HG03469 (cell line): ENCODE results near the gene SLC25A38.

ENCODE experiments used
- ATAC-seq: cut with Tn5 transposase; IDR thresholded peaks from one replicate; pipeline ENCODE4 v1.9.1; 2021; ENCODE audit warnings: mild to moderate bottlenecking, moderate library complexity, moderate number of reproducible peaks; ENCODE audit not compliant: unreplicated experiment

SLC25A38 gene

GRCh38 chr3:39428745-39429201 lies 45.6 kb downstream of the SLC25A38 start:
- no peak for ATAC-seq

- ATAC-seq = no peak
Observed at GRCh38 chr3:39429466-39429865, 46.3 kb downstream of the SLC25A38 start.

- no peak for ATAC-seq
Observed at GRCh38 chr3:39432342-39432741, 49.2 kb downstream of the SLC25A38 start.

- no peak for ATAC-seq
Observed at GRCh38 chr3:39433642-39434041, 50.5 kb downstream of the SLC25A38 start.

GRCh38 chr3:39434574-39434973 lies 51.4 kb downstream of the SLC25A38 start:
- ATAC-seq = peak; percentile 56

GRCh38 chr3:39435006-39435748 lies 52.0 kb downstream of the SLC25A38 start:
- no peak for ATAC-seq

GRCh38 chr3:39438880-39439279 lies 55.7 kb downstream of the SLC25A38 start:
- no peak for ATAC-seq

- no peak for ATAC-seq
Observed at GRCh38 chr3:39440316-39440715, 57.1 kb downstream of the SLC25A38 start.

- ATAC-seq = no peak
Observed at GRCh38 chr3:39443530-39443929, 60.4 kb downstream of the SLC25A38 start.

GRCh38 chr3:39445927-39446326 lies 62.8 kb downstream of the SLC25A38 start:
- ATAC-seq = no peak

GRCh38 chr3:39446444-39446843 lies 63.3 kb downstream of the SLC25A38 start:
- ATAC-seq = no peak
